Measurements from ENCODE around the gene DMRTA2.
A peak's percentile ranks its signal among the peaks of the same experiment; 100 is the strongest.
"Not testable (repeated sequence)": the region's sequence is repeated elsewhere in the genome, so short reads cannot be mapped to it uniquely, and the experiment has no call there.

Gene DMRTA2

DNA sequence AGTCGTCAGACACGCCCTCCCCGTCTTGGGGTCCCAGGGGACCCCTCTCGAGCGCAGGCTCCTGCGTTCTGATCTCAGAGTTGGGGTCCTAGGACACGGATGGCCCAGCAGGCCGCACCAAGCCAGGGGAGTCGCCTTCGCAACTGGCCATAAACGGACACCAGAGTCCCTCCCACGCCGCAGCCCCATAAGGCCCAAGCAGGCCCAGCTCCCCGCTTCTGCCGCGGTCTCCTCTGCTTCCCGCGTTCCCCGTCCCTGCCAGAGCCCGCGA lies 633 bp downstream of the DMRTA2 start:
- DNase-seq = no peak

DNA sequence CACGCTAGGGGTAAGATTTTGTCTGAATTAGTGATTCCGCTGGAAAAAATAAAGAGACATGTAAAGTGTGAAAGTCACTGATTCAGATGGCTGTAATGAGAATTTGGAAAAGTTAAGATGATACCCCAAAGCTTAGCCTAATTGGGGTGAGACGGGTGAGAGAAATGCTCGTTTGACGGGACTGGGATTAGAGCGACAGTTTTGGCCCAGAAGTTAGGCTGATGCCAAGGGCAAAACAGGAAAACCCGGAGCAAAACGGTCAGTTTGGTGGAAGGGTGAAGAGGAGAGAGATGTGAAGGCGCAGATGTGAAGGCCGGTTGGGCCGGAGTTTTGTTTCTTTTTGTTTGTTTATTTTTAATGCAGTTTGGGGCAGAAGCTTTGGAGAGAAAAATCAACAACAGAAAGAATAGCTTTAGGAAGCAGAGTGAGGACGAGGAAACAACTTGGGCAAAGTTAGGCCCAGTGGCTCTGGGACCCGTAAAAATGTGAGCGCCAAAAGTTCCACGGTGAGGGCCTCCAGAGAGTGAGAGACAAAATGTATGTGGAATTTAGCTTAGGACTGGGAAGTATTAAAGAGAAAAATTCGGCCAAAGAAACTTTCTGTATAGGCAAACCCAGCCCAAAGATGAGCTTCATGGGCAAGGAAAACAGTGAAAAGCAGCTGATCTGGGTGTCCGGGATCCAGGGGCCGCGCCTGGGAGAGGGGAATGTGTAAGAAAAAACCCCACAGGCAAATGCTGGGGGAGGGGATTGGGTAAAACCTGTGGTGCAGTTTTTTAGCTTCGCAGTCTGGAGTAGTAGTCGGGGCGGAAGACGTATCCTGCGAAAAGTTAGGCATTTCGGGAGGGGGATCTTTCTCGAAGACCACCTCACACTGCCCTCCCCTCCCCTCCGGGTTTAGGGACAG lies 1.2 kb downstream of the DMRTA2 start:
- no peak for DNase-seq

DNA sequence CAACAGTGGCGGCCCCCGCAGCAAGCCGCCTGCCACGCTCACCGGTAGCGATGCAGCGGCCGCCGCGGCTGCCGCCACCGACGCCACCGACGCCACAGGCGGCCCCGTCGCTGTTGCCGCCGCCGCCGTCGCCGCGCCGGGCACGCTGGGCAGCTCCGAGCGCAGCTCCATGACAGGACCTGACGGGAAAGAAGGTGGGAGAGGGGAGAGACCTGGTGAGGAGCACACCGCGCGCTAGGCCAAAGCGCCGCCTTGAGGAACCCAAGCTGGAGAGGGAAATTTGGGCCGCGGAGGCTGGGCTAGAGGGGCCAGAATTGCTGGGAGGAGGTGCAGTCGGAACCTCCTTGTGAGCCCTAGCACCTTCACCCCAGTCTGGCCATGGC lies 1.9 kb downstream of the DMRTA2 start:
- no peak for DNase-seq

DNA sequence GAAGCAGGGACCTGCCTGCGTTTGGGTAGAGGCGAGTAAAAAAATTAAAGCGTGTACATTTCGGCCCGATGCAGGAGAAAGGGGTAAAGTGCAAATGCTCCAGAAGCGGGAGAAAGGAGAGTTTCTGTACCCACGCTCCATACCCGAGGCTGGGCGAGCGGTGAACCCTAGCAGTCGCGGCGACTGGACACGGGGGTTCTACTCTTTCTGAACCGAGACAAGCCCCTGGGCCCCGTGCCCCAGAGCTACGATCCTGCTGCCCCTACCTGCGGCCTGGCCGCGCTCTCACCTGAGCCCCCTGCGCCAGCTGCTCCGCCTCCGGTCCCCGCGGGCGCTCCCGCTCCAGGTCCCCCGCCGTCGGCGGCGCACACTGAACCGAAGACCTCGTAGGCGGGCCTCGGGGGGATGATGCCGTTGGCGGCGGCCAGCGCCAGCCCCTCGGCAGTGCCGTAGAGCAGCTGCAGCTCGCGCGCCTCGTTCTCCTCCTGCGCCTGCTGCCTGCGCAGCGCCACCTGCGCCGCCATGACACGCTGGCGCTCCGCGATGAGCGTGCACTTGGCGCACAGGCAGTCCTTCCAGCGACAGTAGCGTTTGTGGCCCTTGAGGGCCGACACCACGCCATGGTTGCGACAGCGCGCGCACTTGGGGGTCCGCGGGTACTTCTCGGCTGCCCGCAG lies 2.4 kb downstream of the DMRTA2 start:
- DNase-seq = peak; percentile 32

DNA sequence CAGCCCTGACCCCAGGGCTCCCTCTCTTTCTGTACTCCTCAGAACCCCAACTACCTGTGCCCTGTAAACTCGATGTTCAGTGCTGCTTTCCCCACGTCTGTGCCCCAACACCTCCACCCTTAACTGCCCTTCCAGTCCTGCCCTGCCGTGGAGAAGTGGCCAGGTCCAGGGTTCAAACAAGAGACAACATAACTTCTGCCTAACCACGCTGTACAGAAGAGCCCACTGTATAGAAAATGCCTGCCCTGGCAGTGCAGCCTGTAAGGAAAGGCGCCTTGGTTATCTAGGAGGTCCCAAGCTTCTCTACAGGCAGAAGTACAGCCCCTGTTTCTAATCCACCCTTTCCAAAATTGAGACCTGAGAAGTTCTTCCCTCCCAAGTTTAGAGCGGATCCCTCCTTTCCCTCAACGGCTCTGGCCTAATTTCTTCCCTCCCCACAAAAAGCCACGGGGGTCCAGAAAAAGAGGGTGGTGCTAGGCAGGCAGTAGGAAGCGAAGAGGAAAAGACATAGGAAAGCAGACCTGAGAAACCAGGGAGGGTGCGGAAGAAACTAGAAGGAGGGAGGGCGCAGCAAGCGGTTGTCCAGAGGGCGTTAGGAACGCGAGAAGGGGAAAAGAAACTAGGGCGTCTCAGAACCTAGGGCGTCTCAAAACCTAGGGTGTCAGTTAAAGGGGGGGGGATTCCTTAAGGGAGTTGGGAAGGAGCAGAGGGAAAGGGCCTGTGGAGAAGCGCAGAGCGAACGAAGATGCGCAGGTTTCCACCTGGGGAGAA lies 3.2 kb downstream of the DMRTA2 start:
- no peak for DNase-seq

DNA sequence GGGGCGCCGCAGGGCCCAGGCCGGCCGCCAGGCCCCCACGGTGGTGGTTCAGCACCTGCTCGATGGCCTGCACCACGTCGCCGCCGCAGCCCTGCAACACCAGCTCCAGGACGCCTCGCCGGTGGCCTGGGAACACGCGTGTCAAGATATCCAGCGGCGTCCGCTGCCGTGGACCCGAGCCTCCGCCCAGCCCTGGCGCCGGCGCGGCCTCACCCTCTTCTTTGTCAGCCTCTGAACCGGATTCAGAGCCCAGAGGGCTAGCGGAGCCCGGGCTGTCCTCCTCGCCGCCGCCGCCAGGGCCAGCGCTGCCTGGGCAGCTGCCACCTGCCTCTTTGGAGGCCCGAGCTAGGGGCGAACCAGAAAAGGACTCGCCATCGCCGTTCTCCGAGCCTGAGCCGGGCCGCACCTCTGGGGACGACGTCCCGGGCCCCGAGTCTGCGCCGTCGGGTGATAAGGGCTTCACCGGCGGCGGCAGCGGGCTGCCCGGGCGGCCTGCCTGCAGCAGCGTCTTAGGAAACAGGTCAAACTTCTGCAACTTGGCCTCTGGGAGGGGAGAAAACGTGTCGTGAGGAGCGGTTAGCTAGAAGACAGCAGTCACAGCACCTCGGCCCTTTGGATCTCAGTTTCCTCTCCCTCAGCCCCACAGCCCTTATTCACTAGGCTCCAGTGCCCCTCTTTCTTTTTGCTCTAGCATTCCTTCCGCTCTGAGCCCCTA lies 3.9 kb downstream of the DMRTA2 start:
- no peak for DNase-seq

DNA sequence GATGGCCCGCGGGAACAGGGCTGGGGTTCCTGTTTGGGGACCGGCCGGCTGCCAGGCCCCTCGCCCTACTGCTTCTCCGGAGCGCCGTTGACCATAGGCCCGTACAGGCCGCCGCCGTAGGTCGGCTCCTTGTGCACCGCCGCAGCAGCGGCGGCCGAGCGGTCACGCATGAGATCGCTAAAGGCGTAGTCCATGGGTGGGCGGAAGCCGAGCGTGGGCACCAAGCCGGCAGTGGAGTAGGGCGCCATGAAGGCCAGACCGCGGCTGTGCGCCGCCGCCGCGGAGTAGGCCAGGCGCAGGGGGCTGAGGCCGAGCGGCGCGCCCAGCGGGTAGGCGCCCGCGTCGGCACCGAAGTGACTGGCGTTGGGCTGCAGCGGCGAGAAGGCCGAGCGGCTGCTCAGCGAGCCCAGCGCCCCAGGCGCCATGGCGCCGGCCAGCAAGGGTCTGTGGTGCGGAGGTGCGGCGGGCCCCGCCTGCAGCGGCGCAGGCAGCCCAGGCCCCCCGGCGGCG lies 4.6 kb downstream of the DMRTA2 start:
- no peak for DNase-seq

DNA sequence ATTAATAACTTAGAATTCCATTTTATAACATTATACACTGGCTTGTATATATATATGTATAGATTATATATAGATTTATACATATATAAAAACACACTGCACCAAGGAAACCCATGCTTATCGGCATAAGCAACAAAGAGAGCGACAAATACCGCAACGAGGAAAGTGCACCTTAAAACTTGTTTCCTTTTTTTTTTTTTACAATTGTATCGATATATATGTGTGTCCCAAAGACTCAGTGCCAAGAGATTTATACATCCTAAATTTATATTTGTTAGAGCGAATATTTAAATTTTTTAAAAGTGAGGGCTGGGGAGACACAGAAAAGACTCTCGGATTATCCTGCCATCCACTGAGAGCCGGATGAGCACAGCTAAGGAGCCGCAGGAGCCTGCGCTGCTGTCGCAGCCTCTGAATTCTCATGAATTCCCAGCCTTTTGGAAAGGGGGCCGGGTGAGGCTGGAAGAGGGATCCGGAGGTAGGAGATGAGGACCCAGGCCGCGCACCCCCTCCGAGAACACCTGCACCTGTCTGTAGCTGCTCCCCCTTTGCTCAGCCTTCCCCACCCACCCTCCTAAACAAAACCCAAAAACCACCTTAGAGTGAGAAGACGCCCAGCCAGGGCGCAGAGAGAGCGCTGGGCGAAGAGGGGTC lies 5.2 kb downstream of the DMRTA2 start:
- DNase-seq = no peak

DNA sequence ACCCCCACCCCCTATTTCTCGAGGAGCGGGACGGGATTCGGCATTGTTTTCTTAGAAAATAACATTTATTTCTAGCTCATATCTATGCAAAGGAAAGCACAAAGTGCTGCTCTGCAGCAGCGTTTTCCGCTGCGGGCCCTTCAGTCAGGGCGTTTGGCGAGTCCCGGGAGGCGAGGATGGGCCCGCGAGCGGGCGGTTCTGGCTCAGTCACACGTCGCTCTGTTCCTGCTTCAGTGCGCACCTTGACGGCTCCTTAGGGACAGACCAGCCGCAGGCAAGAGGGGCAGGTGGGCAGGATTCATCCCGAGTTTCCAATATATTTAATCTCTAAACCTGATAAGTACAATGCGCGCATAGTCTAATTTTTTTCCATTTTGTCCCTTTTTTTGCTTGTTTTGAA lies 5.7 kb downstream of the DMRTA2 start:
- no peak for DNase-seq

DNA sequence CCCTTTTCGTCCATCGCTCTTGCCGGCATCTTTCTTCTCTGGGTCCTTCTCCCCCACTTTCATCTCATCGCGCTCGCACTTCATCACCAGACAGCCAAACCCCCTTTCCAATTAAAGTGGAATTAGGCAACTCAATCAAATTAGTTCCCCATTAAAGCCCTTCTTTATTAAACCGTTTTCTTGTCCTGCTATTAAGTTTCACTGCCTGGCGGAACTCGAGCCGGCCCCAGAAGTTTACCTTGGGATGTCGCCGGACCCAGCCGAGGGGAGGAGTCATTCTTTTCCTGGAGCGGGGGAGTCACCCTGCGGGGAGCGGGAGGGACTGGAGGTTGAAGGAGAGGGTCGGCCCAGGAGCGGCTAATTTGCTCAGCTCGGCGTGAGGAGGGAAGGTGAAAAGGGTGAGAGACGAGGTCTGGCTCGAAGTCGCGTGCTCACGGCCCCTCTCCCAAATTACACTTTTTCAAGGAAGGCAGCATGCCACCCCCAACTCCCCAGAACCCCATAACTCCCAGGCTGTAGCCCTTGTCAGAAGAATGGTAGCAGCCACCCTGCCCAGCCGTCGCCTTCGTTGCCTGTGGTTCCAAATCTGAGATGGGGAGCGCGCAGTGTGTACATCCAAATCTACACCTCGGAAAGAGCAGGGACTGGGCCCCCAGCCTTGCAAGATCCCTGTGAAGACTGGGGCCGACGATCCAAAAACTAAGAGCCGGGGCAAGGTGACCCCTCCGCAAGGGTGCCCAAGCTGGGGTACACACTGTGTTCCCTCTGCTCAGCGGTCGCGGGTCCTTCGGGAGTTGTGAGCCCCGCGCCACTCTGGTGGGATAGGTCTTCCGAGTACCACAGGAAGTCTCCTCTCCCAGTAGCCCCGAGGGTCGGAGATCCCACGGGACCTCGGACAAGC lies 6.4 kb downstream of the DMRTA2 start:
- no peak for DNase-seq

DNA sequence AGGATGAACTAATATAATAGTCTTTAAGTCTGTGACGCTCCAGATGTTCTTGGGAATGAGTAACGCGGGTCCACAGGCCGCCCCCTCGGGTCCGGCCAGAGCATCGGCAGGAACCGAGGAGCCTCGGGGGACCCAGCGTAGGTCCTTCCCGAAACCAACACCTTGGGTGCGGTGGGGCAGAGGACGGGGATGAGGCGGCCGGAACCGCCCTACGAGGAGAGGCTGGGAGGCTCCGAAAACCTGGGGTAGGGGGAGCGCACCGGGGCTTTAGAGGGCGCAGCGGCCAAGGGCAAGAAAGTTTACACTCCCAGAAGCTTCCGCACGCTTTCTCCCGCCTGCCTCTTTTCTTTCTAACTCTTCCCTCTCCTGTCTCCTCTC lies 7.1 kb downstream of the DMRTA2 start:
- DNase-seq = no peak

DNA sequence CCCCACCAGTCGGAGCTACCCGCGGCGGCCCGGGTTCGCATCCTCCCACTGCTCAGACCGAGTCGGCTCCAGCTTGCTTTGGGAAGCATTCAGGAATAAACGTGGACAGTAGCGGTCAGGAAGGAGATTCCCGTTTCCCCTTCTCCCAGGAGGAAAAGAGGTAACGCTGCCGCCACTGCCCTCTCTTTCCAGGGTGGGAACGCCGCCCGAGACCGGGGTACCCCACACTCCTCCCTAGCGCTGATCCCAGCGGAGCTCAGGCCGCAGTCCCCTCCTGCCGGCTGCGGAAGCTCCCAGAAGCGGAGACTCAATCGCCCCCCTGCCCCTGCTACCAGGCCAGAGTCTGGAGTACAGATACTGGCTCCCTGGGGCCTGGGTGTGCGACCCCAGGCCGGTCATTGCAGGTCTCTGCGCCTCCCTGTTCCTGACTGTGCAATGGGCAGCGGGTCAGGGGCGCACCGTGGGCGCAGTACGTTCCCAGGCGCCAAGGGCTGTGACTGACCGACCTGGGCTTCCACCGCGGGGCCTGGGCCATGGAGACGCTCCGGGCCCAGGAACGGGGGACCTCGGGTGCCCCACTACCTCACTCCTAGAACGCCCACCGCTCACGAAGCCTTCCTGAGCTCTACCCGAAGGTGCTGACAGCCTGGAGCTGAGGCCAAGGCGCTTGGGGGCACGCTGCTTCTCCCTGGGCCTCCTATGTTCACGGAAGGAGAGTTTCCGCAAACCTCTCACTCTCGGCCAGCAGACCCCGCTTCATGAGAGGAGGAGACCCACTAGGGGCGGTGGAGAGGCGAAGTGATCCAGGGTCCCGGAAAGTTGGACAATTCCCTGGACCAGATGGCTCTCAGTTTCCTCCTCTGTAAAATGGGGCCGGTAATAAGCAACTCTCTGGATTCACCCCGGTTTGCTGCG lies 7.8 kb downstream of the DMRTA2 start:
- DNase-seq = no peak

DNA sequence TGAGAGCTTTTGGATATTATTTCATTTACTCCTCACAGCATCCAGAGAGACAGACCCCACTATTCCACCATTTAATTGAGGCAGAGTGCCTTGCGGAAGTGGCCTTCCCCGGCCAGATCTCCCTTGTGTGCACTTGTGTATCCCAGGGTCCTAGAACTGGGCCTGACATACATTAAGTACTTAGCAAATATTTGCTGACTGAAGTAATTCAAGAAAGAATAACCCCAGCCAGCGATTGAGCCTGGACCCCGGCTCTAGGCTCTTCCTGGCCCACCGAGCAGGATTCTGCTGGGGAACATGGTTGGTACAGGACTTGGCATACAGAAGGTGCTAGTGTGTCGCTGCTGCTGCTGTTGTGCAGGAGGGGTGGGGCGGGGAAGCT lies 8.4 kb downstream of the DMRTA2 start:
- no peak for DNase-seq

DNA sequence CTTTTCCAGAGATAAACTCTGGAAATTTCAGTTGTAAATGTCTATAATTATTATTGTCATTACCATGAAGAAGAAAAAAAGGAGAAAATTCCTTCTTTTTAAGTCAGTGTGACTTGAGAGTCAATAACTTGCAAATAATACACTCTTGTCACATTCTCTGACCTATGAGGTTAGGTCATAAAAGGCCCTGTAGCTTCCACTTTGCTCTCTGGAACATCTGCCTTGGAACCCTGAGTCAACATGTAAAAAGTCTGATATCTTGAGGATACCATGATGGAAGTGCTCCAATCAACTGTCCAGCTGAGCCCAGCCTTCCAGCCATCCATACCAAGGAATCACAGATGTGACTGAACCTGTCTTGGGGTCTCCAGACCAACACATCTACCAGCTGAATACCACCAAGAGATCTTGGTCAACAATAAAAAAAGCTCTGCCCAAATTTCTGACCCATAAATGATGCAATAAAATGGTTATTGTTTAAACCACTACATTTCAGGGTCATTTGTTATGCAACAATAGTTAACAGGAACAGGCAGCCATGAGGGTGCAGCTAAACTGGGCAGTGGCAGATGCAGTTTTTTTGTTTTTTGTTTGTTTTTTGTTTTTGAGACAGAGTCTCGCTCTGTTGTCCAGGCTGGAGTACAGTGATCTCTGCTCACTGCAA lies 10.3 kb downstream of the DMRTA2 start:
- no peak for DNase-seq

DNA sequence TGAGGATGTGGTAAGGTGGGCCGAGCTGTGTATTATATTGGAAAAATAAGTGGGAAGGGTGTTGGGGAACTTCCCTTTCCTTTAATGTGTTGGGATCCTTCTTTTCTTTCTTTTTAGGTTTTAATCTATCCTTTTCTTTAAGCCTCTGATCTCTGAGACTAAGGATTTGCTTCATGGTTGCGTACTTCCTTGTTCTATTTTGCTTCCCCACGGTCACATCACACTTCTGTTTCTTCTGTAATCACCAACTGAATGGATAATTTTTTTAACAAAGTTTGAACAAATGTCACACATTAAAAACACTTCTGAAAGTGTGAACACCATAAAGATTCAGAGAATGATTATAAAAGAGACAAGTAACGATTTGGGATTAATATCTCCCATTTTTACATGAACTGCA lies 17.4 kb downstream of the DMRTA2 start:
- DNase-seq = no peak

DNA sequence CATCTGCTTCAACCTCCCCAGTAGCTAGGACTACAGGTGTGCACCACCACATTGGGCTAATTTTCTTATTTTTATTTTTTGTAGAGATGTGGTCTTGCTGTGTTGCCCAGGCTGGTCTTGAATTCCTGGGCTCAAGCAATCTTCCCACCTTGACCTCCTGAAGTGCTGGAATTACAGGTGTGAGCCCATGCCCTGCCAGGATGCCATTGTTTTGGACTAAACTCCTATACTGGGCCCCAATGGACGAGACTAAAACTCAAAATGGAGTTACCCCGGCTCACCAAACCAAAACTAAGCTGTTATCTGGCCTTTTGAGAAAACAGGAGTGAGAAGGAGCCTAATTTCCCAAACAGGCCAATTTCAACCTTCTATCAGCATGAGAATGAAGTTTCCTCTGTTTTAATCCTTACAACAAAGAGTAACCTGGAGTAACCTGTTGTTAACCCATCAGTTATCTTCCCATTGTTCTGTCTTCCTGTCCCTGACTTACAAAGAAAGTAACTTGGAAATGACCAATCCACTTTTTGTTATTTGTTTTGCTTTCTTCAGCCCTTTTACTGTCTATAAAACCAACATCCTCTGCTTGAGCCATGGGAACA lies 29.6 kb downstream of the DMRTA2 start:
- DNase-seq = no peak

DNA sequence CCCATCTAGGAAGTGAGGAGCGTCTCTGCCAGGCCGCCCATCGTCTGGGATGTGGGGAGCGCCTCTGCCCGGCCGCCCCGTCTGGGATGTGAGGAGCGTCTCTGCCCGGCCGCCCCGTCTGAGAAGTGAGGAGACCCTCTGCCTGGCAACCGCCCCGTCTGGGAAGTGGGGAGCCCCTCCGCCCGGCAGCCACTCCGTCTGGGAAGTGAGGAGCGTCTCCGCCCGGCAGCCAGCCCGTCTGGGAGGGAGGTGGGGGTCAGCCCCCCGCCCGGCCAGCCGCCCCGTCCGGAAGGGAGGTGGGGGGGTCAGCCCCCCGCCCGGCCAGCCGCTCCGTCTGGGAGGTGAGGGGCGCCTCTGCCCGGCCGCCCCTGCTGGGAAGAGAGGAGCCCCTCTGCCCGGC lies 41.7 kb downstream of the DMRTA2 start:
- DNase-seq = not testable (repeated sequence)

DNA sequence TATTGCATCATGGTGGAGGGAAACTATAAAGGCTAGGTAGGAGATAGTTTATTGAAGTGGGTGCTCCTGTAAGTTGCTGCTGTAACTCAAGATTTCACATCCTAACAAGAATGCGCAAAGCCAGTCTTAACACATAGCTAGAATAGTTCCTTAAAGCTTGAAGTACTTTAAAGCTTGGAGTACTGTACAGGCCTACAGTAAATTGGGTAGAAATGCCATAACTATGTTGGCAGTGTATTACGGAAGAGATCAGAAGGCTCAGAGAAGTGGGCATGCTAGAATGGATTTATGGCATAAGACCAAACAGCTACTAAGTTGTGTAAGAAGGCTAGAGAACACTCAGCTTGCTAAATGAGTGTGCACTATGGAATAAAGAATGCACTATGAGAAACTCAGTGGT lies 44.5 kb downstream of the DMRTA2 start:
- no peak for DNase-seq

DNA sequence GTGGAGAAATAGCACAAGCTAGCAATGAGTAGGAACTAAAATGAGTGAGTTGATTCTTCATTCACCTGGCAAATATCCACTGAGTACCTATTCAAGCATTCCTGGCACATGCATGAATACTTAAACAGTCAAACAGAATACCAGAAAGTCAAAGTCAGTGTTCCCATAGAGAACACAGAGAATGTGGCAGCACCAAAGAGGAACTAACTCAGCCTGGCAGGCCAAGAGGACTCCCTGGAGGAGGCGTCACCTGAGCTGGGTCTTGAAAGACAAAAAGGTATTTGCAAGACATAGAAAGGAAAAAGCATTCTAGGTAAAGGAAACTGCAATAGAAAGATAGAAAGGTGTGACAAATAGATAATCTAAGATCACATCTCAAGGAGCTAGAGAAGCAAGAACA lies 49.7 kb downstream of the DMRTA2 start:
- no peak for DNase-seq
